H1 (cell line): ENCODE measurements around the gene ATP13A3. TPM values are rescaled to one million over a fixed set of nuclear protein-coding genes. Genes with fewer than 3 reads are reported as not detected.

Source experiments
- CTCF ChIA-PET: fragments of 300-600 bp; sonication (Branson Sonifier 250); formaldehyde crosslinking; loops from one replicate; lab custom pipeline; 2021; ENCODE audit not compliant: partially characterized antibody; lab: Charles Lee
- POLR2A ChIA-PET: fragments of 300-600 bp; sonication (Branson Sonifier 250); formaldehyde crosslinking; loops from one replicate; lab custom pipeline; 2021; ENCODE audit warnings: inconsistent platforms; ENCODE audit not compliant: partially characterized antibody; lab: Charles Lee
- DNase-seq, 2 experiments: peaks; one replicate each; pipeline versions ENCODE4 v3.0.0 to v3.0.0-alpha.2; 2010 to 2022; ENCODE audit warnings: low spot score in 2 of 2, low read depth in 1 of 2, mixed read lengths in 1 of 2
- FAIRE-seq: peaks from 2 replicates; lab custom pipeline; 2011; peaks lifted over from hg19 to GRCh38; lab: Jason Lieb, UNC
- H2AFZ ChIP-seq: 2 replicates; pipeline ENCODE4 v1.8.1; 2012; ENCODE audit warnings: low read length, inconsistent platforms
- H2AK5ac ChIP-seq: 2 replicates; pipeline ENCODE4 v1.6.1; 2013; ENCODE audit warnings: low read depth, low read length
- H2BK120ac ChIP-seq: replicated peaks from 2 replicates; pipeline ENCODE3; 2013; ENCODE audit warnings: low read depth, low read length, inconsistent platforms
- H2BK12ac ChIP-seq: 2 replicates; pipeline ENCODE4 v1.6.1; 2013; ENCODE audit warnings: low read depth, low read length
- H2BK15ac ChIP-seq: 2 replicates; pipeline ENCODE4 v1.6.1; 2013; ENCODE audit warnings: low read length
- H2BK20ac ChIP-seq: 2 replicates; pipeline ENCODE4 v1.6.1; 2013; ENCODE audit warnings: low read length
- H2BK5ac ChIP-seq: 2 replicates; pipeline ENCODE4 v1.6.1; 2013; ENCODE audit warnings: low read depth, low read length
- H3K14ac ChIP-seq: 2 replicates; pipeline ENCODE4 v1.6.1; 2013; ENCODE audit warnings: inconsistent platforms; ENCODE audit not compliant: insufficient read length
- H3K18ac ChIP-seq: 2 replicates; pipeline ENCODE4 v1.6.1; 2013; ENCODE audit warnings: low read length; ENCODE audit errors: extremely low read depth
- H3K23ac ChIP-seq: 2 replicates; pipeline ENCODE4 v1.6.1; 2013; ENCODE audit warnings: inconsistent platforms; ENCODE audit not compliant: insufficient read length
- H3K23me2 ChIP-seq: 2 replicates; pipeline ENCODE4 v1.6.1; 2013; ENCODE audit warnings: low read depth, low read length
- H3K27ac ChIP-seq: 2 replicates; pipeline ENCODE4 v1.6.1; 2011; ENCODE audit warnings: low read depth, low read length, inconsistent platforms
- H3K27me3 ChIP-seq, 4 experiments: replicated peaks in 1 of 4; 1 replicate in 1 of 4; 2 replicates in 3 of 4; pipeline versions ENCODE4 v1.6.1 to v1.8.1; 2011 to 2013; ENCODE audit warnings: low read length in 3 of 4, mild to moderate bottlenecking in 3 of 4, inconsistent platforms in 2 of 4, mixed read lengths in 2 of 4, moderate library complexity in 1 of 4; ENCODE audit not compliant: control insufficient read depth in 3 of 4, insufficient read depth in 3 of 4; ENCODE audit errors: extremely low read depth in 1 of 4
- H3K36me3 ChIP-seq, 4 experiments: 2 replicates each; pipeline versions ENCODE4 v1.6.1 to v1.8.1; 2011 to 2013; ENCODE audit warnings: mild to moderate bottlenecking in 4 of 4, low read length in 3 of 4, moderate library complexity in 2 of 4, control low read depth in 1 of 4, inconsistent platforms in 1 of 4; ENCODE audit not compliant: insufficient read depth in 4 of 4, control insufficient read depth in 2 of 4
- H3K4ac ChIP-seq: replicated peaks from 2 replicates; pipeline ENCODE3; 2013; ENCODE audit warnings: low read length, low read depth, mixed read lengths, inconsistent platforms; ENCODE audit not compliant: insufficient read length
- H3K4me1 ChIP-seq, 4 experiments: replicated peaks in 1 of 4; 1 replicate in 1 of 4; 2 replicates in 3 of 4; pipeline versions ENCODE4 v1.6.1 to v1.8.1; 2011 to 2013; ENCODE audit warnings: low read length in 3 of 4, inconsistent platforms in 2 of 4, mixed read lengths in 1 of 4; ENCODE audit not compliant: insufficient read depth in 4 of 4, control insufficient read depth in 3 of 4
- H3K4me2 ChIP-seq, 2 experiments: 2 replicates each; pipeline versions ENCODE4 v1.6.1 to v1.8.1; 2011 to 2013; ENCODE audit warnings: low read depth in 2 of 2, low read length in 2 of 2, control low read depth in 1 of 2, inconsistent platforms in 1 of 2, mild to moderate bottlenecking in 1 of 2; ENCODE audit not compliant: insufficient read depth in 1 of 2
- H3K4me3 ChIP-seq, 4 experiments: fragments of 200-600, 300-600 bp in 1 of 4; sonication (generic), shearing (Covaris generic), sonication (Bioruptor Twin) in 1 of 4; 2 replicates each; pipeline versions ENCODE4 v1.5.1 to v1.8.1; 2011 to 2016; ENCODE audit warnings: low read length in 4 of 4, low read depth in 3 of 4, control low read depth in 2 of 4, inconsistent platforms in 2 of 4, mild to moderate bottlenecking in 2 of 4, mixed read lengths in 1 of 4, moderate library complexity in 1 of 4; ENCODE audit not compliant: insufficient read depth in 2 of 4; ENCODE audit errors: extremely low read depth in 1 of 4
- H3K56ac ChIP-seq: replicated peaks from 2 replicates; pipeline ENCODE3; 2013; ENCODE audit warnings: low read depth, mild to moderate bottlenecking, mixed read lengths, low read length, inconsistent platforms; ENCODE audit not compliant: insufficient read length
- H3K79me1 ChIP-seq: 2 replicates; pipeline ENCODE4 v1.6.1; 2013; ENCODE audit warnings: low read depth, low read length, control low read depth
- H3K79me2 ChIP-seq, 2 experiments: 2 replicates each; pipeline versions ENCODE4 v1.6.1 to v1.8.1; 2012 to 2013; ENCODE audit warnings: low read length in 2 of 2, mild to moderate bottlenecking in 2 of 2, inconsistent platforms in 1 of 2; ENCODE audit not compliant: insufficient read depth in 2 of 2, control insufficient read depth in 1 of 2
- H3K9ac ChIP-seq, 4 experiments: replicated peaks in 1 of 4; 1 replicate in 1 of 4; 2 replicates in 3 of 4; pipeline versions ENCODE4 v1.6.1 to v1.8.1; 2011 to 2013; ENCODE audit warnings: low read depth in 3 of 4, low read length in 3 of 4, control low read depth in 2 of 4, mild to moderate bottlenecking in 2 of 4, moderate library complexity in 2 of 4, inconsistent platforms in 1 of 4; ENCODE audit errors: extremely low read depth in 1 of 4
- H3K9me3 ChIP-seq, 2 experiments: 2 replicates each; pipeline versions ENCODE4 v1.6.1 to v1.8.1; 2012 to 2013; ENCODE audit warnings: mild to moderate bottlenecking in 2 of 2, moderate library complexity in 2 of 2, control low read depth in 1 of 2, inconsistent platforms in 1 of 2, low read depth in 1 of 2, low read length in 1 of 2, mixed read lengths in 1 of 2; ENCODE audit not compliant: insufficient read depth in 2 of 2
- H4K20me1 ChIP-seq, 2 experiments: replicated peaks in 1 of 2; 2 replicates each; pipeline versions ENCODE3 to v1.8.1; 2011 to 2013; ENCODE audit warnings: inconsistent platforms in 2 of 2, low read length in 2 of 2, mild to moderate bottlenecking in 1 of 2; ENCODE audit not compliant: insufficient read depth in 2 of 2, control insufficient read depth in 1 of 2
- H4K5ac ChIP-seq: 2 replicates; pipeline ENCODE4 v1.6.1; 2013; ENCODE audit warnings: low read length, low read depth, mixed read lengths, inconsistent platforms; ENCODE audit not compliant: insufficient read length
- H4K8ac ChIP-seq: 2 replicates; pipeline ENCODE4 v1.8.0; 2013; ENCODE audit warnings: mild to moderate bottlenecking, moderate library complexity, low read length, inconsistent platforms; ENCODE audit not compliant: insufficient read depth; ENCODE audit errors: extremely low read depth
- H4K91ac ChIP-seq: replicated peaks from 2 replicates; pipeline ENCODE3; 2013; ENCODE audit warnings: low read length, mixed read lengths, inconsistent platforms; ENCODE audit not compliant: insufficient read length
- BACH1 ChIP-seq: IDR thresholded peaks from 2 replicates; pipeline ENCODE4 v1.6.1; 2012; ENCODE audit warnings: low read length, improper control_type of control experiment
- PHF8 ChIP-seq: fragments of 200-600 bp; sonication (generic); conservative IDR thresholded peaks from 2 replicates; pipeline ENCODE4 v1.7.1; 2012; ENCODE audit warnings: low read depth, mild to moderate bottlenecking, inconsistent platforms, low read length, moderate library complexity
- RNF2 ChIP-seq: fragments of 200-900, 300-1000 bp; sonication (generic); IDR thresholded peaks from 2 replicates; pipeline ENCODE4 v1.7.1; 2016; ENCODE audit warnings: borderline replicate concordance, low read depth, mild to moderate bottlenecking, antibody characterized with exemption, low read length; ENCODE audit not compliant: poor library complexity, severe bottlenecking; ENCODE audit errors: missing control alignments
- SAP30 ChIP-seq: fragments of 300-600 bp; sonication (generic); IDR thresholded peaks from 2 replicates; pipeline ENCODE4 v1.7.1; 2012; ENCODE audit warnings: low read length, moderate library complexity, mild to moderate bottlenecking, inconsistent platforms; ENCODE audit not compliant: insufficient read depth, insufficient replicate concordance
- SP2 ChIP-seq: IDR thresholded peaks from 2 replicates; pipeline ENCODE4 v1.6.1; 2012; ENCODE audit warnings: mild to moderate bottlenecking, low read length, inconsistent platforms
- TCF12 ChIP-seq: IDR thresholded peaks from 2 replicates; pipeline ENCODE4 v1.6.1; 2011; ENCODE audit warnings: low read depth, mild to moderate bottlenecking, low read length
- WGBS, 2 experiments: shearing (Covaris generic) in 1 of 2; methylation state at CpG; one replicate each; pipeline versions ENCODE4 v1.1.6 to v1.1.7; 2013 to 2015; ENCODE audit warnings: low lambda C conversion rate in 2 of 2, mixed read lengths in 2 of 2, inconsistent platforms in 1 of 2, low coverage in 1 of 2, missing lambda C conversion rate in 1 of 2; ENCODE audit not compliant: insufficient replicate concordance in 2 of 2, insufficient coverage in 1 of 2, insufficient read length in 1 of 2; ENCODE audit errors: extremely low coverage in 1 of 2, missing lambda C conversion rate in 1 of 2; 5-methylcytosine and 5-hydroxymethylcytosine counted together
- polyA plus RNA-seq, 7 experiments: library from polyadenylated mRNA; depleted of rRNA in 3 of 7; stranded (reverse) in 5 of 7; unstranded in 2 of 7; fragments of >200 nt in 5 of 7; fragments of 200-250 nt in 2 of 7; gene quantifications; 1 replicate in 5 of 7; 2 replicates in 1 of 7; 4 replicates in 1 of 7; pipeline versions ENCODE4 v1.2.1 to v1.2.3, GENCODE V29; 2011 to 2013; ENCODE audit warnings: missing spikeins in 2 of 7, mixed read lengths in 2 of 7
- total RNA-seq: library from RNA; stranded (reverse); fragmentation: NEBNext Ultra II Directional; extraction: Animal tissue kit (Norgen Biotek cat#: 25700); gene quantifications from 2 replicates; pipeline ENCODE4 v1.2.1, GENCODE V29; 2021

ATP13A3 gene
- total and polyA plus RNA-seq, 2 of the 8 experiments (the other 6 are each of a cell fraction or from before 2014, with no cell fraction given), result 18.6 to 92.2 TPM

DNA sequence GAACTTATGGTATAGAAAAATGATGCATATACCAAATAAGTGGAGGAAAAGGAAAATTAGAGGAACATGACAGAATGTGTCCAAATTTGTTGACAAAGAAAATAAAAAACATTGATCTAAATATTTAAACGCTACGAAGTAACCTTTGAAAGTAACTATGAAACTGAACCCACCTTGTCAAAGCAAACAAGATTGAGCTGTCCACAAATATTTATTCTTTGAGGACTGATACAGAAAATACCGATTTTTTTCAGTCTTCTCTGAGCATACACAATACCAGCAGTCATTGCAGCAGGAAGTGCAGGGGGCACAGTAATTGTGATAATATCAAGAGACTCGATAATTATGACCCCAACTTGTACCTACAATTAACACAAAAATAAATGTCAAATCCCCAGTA lies 40.0 kb downstream of the ATP13A3 start:
- Histone ChIP-seq H3K36me3 (peaks cover 2 to 68% (median 33%) of the 10 kb centered on the region in 4 experiments), H4K91ac (no peak overlapping the region), H3K18ac (no peak overlapping the region), H3K23me2 (no peaks in the 10 kb centered on the region), H2AK5ac (no peak overlapping the region), H3K27ac (no peak overlapping the region), H3K9ac (no peak overlapping the region), H2BK15ac (no peak overlapping the region), H3K56ac (no peak overlapping the region), H2BK12ac (no peak overlapping the region), H3K23ac (no peak overlapping the region), H4K8ac (no peak overlapping the region), H2BK5ac (no peak overlapping the region), H3K4me1 (no peaks in the 10 kb centered on the region), H3K27me3 (peaks cover 0 to 2% (median 0%) of the 10 kb centered on the region in 4 experiments; a peak in 1 of 7 replicates), H2AFZ (no peak overlapping the region), H3K14ac (no peak overlapping the region), H3K4me2 (no peak overlapping the region), H4K20me1 (no peaks in the 10 kb centered on the region), H3K4ac (no peak overlapping the region), H2BK20ac (no peak overlapping the region), H3K79me1 (no peaks in the 10 kb centered on the region), H3K4me3 (no peak overlapping the region), H4K5ac (no peak overlapping the region), H2BK120ac (no peak overlapping the region), H3K79me2 (no peaks in the 10 kb centered on the region), H3K9me3 (no peaks in the 10 kb centered on the region)
- DNase-seq, result no peak
- 93% methylated on average over 4 of the region's 4 CpGs; no CpG with 5 or more reads in 1 of the 2 experiments for WGBS, 2 experiments
- no peak for FAIRE-seq
- CTCF ChIA-PET, result interaction anchor here (0.6 to 2.0 kb wide), 6 partner anchors 25 to 127 kb away, joined by 3 to 8 read pairs (median 4); no protein-coding TSS in a partner anchor
- POLR2A ChIA-PET, result no interaction called here
- no peak for TF ChIP-seq BACH1
- no peak for TF ChIP-seq TCF12
- TF ChIP-seq PHF8, result no peak
- no peak for TF ChIP-seq RNF2
- no peak for TF ChIP-seq SP2
- no peak for TF ChIP-seq SAP30
